Neutrophil (primary cell): ENCODE results near the gene LIMK2.

Experiments used
- H3K27ac ChIP-seq: fragments of 200-600 bp; sonication (generic); 2 replicates; pipeline ENCODE4 v1.5.1; 2016; ENCODE audit warnings: mild to moderate bottlenecking, moderate library complexity
- H3K27me3 ChIP-seq: fragments of 200-600 bp; sonication (generic); 2 replicates; pipeline ENCODE4 v1.6.0; 2016; ENCODE audit warnings: mild to moderate bottlenecking
- H3K36me3 ChIP-seq: fragments of 200-600 bp; sonication (generic); 2 replicates; pipeline ENCODE4 v1.5.1; 2017
- H3K4me1 ChIP-seq, 2 experiments: fragments of 200-600 bp in 1 of 2; sonication (generic) in 1 of 2; 1 replicate in 1 of 2; 2 replicates in 1 of 2; pipeline versions ENCODE4 v1.5.1 to v1.6.1; 2013 to 2016; ENCODE audit warnings: low read depth in 1 of 2, low read length in 1 of 2, mild to moderate bottlenecking in 1 of 2, moderate library complexity in 1 of 2; ENCODE audit not compliant: control insufficient read depth in 1 of 2, insufficient read depth in 1 of 2
- H3K4me3 ChIP-seq, 2 experiments: fragments of 200-600 bp in 1 of 2; sonication (generic) in 1 of 2; 1 replicate in 1 of 2; 2 replicates in 1 of 2; pipeline ENCODE4 v1.5.1; 2013 to 2016; ENCODE audit warnings: low read depth in 1 of 2, low read length in 1 of 2, mild to moderate bottlenecking in 1 of 2, moderate library complexity in 1 of 2
- H3K9me3 ChIP-seq: fragments of 200-600 bp; sonication (generic); 2 replicates; pipeline ENCODE4 v1.5.1; 2016
- CTCF ChIP-seq: fragments of 200-600 bp; sonication (generic); IDR thresholded peaks from 2 replicates; pipeline ENCODE4 v1.5.1; 2016; ENCODE audit warnings: antibody characterized with exemption

Gene LIMK2

GRCh38 chr22:31295831-31296657, 83.9 kb downstream of the LIMK2 start:
- no peak overlapping the region for H3K27ac ChIP-seq
- peaks cover 16 to 17% of the 10 kb centered on the region in 2 experiments for H3K4me1 ChIP-seq
- H3K36me3 ChIP-seq, result no peaks in the 10 kb centered on the region
- no peak overlapping the region for H3K4me3 ChIP-seq
- H3K9me3 ChIP-seq, result no peaks in the 10 kb centered on the region
- no peak for TF ChIP-seq CTCF
- peaks cover 41% of the 10 kb centered on the region for H3K27me3 ChIP-seq

GRCh38 chr22:31300896-31301295, 88.8 kb downstream of the LIMK2 start:
- H3K9me3 ChIP-seq, result no peaks in the 10 kb centered on the region
- TF ChIP-seq CTCF, result no peak
- no peaks in the 10 kb centered on the region for H3K36me3 ChIP-seq
- no peak overlapping the region for H3K4me3 ChIP-seq
- H3K4me1 ChIP-seq, result no peaks in the 10 kb centered on the region
- peaks cover 23% of the 10 kb centered on the region for H3K27me3 ChIP-seq
- no peak overlapping the region for H3K27ac ChIP-seq

GRCh38 chr22:31302006-31302405, 89.9 kb downstream of the LIMK2 start:
- H3K27me3 ChIP-seq, result peaks cover 18% of the 10 kb centered on the region
- H3K36me3 ChIP-seq, result no peaks in the 10 kb centered on the region
- H3K9me3 ChIP-seq, result no peaks in the 10 kb centered on the region
- no peaks in the 10 kb centered on the region for H3K4me1 ChIP-seq
- TF ChIP-seq CTCF, result no peak
- no peak overlapping the region for H3K27ac ChIP-seq
- H3K4me3 ChIP-seq, result no peak overlapping the region

GRCh38 chr22:31302537-31302936, 90.4 kb downstream of the LIMK2 start:
- Histone ChIP-seq H3K27ac (no peak overlapping the region), H3K9me3 (no peaks in the 10 kb centered on the region), H3K27me3 (peaks cover 18% of the 10 kb centered on the region), H3K36me3 (no peaks in the 10 kb centered on the region), H3K4me3 (no peak overlapping the region), H3K4me1 (no peaks in the 10 kb centered on the region)
- TF ChIP-seq CTCF, result no peak

- no peaks in the 10 kb centered on the region for H3K36me3 ChIP-seq
- peaks cover 18% of the 10 kb centered on the region for H3K27me3 ChIP-seq
- H3K9me3 ChIP-seq, result no peaks in the 10 kb centered on the region
- H3K27ac ChIP-seq, result no peak overlapping the region
- no peak overlapping the region for H3K4me3 ChIP-seq
- TF ChIP-seq CTCF, result no peak
- H3K4me1 ChIP-seq, result no peaks in the 10 kb centered on the region
Observed at GRCh38 chr22:31305194-31305593, 93.1 kb downstream of the LIMK2 start.
